Caco-2 (cell line): ENCODE results near the gene RERE. TPM values are rescaled to one million over a fixed set of nuclear protein-coding genes. Genes with fewer than 3 reads are reported as not detected.
"Not testable (repeated sequence)": the region's sequence is repeated elsewhere in the genome, so short reads cannot be mapped to it uniquely, and the experiment has no call there.

Source experiments
- BruUV-seq: library from RNA; stranded (reverse); fragments of 400-500 nt; replicated peaks from 2 replicates; lab custom pipeline; 2021; lab: Mats Ljungman, UMichigan
- CTCF ChIA-PET: fragments of 300-600 bp; sonication (Branson Sonifier 250); formaldehyde crosslinking; loops from one replicate; lab custom pipeline; 2022; ENCODE audit warnings: antibody characterized with exemption; lab: Charles Lee
- POLR2A ChIA-PET: fragments of 300-600 bp; sonication (Branson Sonifier 250); formaldehyde crosslinking; loops from one replicate; lab custom pipeline; 2022; ENCODE audit warnings: antibody characterized with exemption; lab: Charles Lee
- DNase-seq, 2 experiments: peaks; one replicate each; pipeline versions ENCODE4 v3.0.0 to v3.0.0-alpha.2; 2020 to 2022
- H3K27me3 ChIP-seq: replicated peaks from 2 replicates; pipeline ENCODE4 v1.6.0; 2011; ENCODE audit warnings: low read length; ENCODE audit not compliant: control insufficient read depth, insufficient read depth
- H3K36me3 ChIP-seq: 2 replicates; pipeline ENCODE4 v1.5.1; 2011; ENCODE audit warnings: low read length; ENCODE audit not compliant: control insufficient read depth, insufficient read depth
- H3K4me1 ChIP-seq: fragments of 250-450 bp; sonication (Bioruptor Pico); 2 replicates; pipeline ENCODE4 v1.5.1; 2020; ENCODE audit warnings: mild to moderate bottlenecking
- H3K4me3 ChIP-seq: 2 replicates; pipeline ENCODE4 v1.5.1; 2011; ENCODE audit warnings: low read depth, mild to moderate bottlenecking, control low read depth, low read length
- H3K9me3 ChIP-seq: fragments of 250-450 bp; sonication (Bioruptor Pico); 2 replicates; pipeline ENCODE4 v1.5.1; 2020; ENCODE audit warnings: mild to moderate bottlenecking, moderate library complexity
- H3K27ac Mint-ChIP-seq: one replicate; pipeline ENCODE4 v1.8.0; 2022; ENCODE audit warnings: mixed read lengths; ENCODE audit not compliant: unreplicated experiment
- H3K27me3 Mint-ChIP-seq: one replicate; pipeline ENCODE4 v1.8.0; 2022; ENCODE audit warnings: mixed read lengths; ENCODE audit not compliant: insufficient read depth, unreplicated experiment
- H3K36me3 Mint-ChIP-seq: one replicate; pipeline ENCODE4 v1.8.0; 2022; ENCODE audit warnings: mild to moderate bottlenecking, mixed read lengths; ENCODE audit not compliant: insufficient read depth, unreplicated experiment
- H3K4me1 Mint-ChIP-seq: one replicate; pipeline ENCODE4 v1.8.0; 2022; ENCODE audit warnings: low read depth, mixed read lengths; ENCODE audit not compliant: unreplicated experiment
- H3K4me3 Mint-ChIP-seq: one replicate; pipeline ENCODE4 v1.8.0; 2022; ENCODE audit warnings: mild to moderate bottlenecking, moderate library complexity, mixed read lengths; ENCODE audit not compliant: unreplicated experiment
- H3K9me3 Mint-ChIP-seq: one replicate; pipeline ENCODE4 v1.8.0; 2022; ENCODE audit warnings: mixed read lengths; ENCODE audit not compliant: unreplicated experiment
- CTCF ChIP-seq, 2 experiments: fragments of 200-600 bp in 1 of 2; IDR thresholded peaks; 1 replicate in 1 of 2; 2 replicates in 1 of 2; pipeline versions ENCODE4 v1.5.1 to v1.8.0; 2011 to 2022; ENCODE audit warnings: antibody characterized with exemption in 1 of 2, control low read depth in 1 of 2, inconsistent platforms in 1 of 2, low read depth in 1 of 2, low read length in 1 of 2, mild to moderate bottlenecking in 1 of 2, moderate library complexity in 1 of 2; ENCODE audit not compliant: insufficient read depth in 1 of 2, severe bottlenecking in 1 of 2, unreplicated experiment in 1 of 2
- intact Hi-C: fragments of 100-400 bp; cut with micrococcal nuclease; formaldehyde crosslinking; loops from one replicate; pipeline ENCODE4 v1.10.0; 2022; ENCODE audit not compliant: unreplicated experiment
- total RNA-seq: library from RNA; stranded (reverse); gene quantifications from 2 replicates; pipeline ENCODE4 v1.2.3, GENCODE V29; 2022

RERE gene
- total RNA-seq, 1 experiment from 2014 or later = 85.2 TPM

GRCh38 chr1:8506456-8506855 lies 311.0 kb downstream of the RERE start:
- Histone ChIP-seq H3K36me3 (no peaks in the 10 kb centered on the region), H3K9me3 (no peaks in the 10 kb centered on the region), H3K27me3 (no peaks in the 10 kb centered on the region), H3K4me3 (no peak overlapping the region), H3K4me1 (no peaks in the 10 kb centered on the region)
- CTCF ChIA-PET = no interaction called here
- no peak for TF ChIP-seq CTCF (IDR thresholded peaks at IDR 0.05; ENCODE audit: insufficient read depth in 1 of 2, low read depth in 1 of 2, low read length in 1 of 2, severe bottlenecking in 1 of 2, unreplicated experiment in 1 of 2)
- Mint-ChIP-seq H3K36me3 (peaks cover 34% of the 10 kb centered on the region), H3K27ac (no peak overlapping the region), H3K27me3 (no peaks in the 10 kb centered on the region), H3K9me3 (no peaks in the 10 kb centered on the region), H3K4me1 (peaks cover 10% of the 10 kb centered on the region), H3K4me3 (no peak overlapping the region)
- POLR2A ChIA-PET = no interaction called here
- no TSS peak for BruUV-seq
- no peak for DNase-seq
- intact Hi-C loops = no loop called here

GRCh38 chr1:8503842-8504241 lies 313.6 kb downstream of the RERE start:
- H3K4me3 ChIP-seq = no peak overlapping the region
- ChIA-PET CTCF (no interaction called here), POLR2A (no interaction called here)
- no peaks in the 10 kb centered on the region for H3K9me3 ChIP-seq
- Mint-ChIP-seq H3K9me3 (no peaks in the 10 kb centered on the region), H3K4me1 (no peaks in the 10 kb centered on the region), H3K27me3 (no peaks in the 10 kb centered on the region), H3K36me3 (peaks cover 36% of the 10 kb centered on the region), H3K27ac (no peak overlapping the region), H3K4me3 (no peak overlapping the region)
- intact Hi-C loops = no loop called here
- DNase-seq = no peak
- no peaks in the 10 kb centered on the region for H3K27me3 ChIP-seq
- BruUV-seq = no TSS peak
- H3K36me3 ChIP-seq = no peaks in the 10 kb centered on the region
- TF ChIP-seq CTCF (IDR thresholded peaks at IDR 0.05; ENCODE audit: insufficient read depth in 1 of 2, low read depth in 1 of 2, low read length in 1 of 2, severe bottlenecking in 1 of 2, unreplicated experiment in 1 of 2) = no peak
- no peaks in the 10 kb centered on the region for H3K4me1 ChIP-seq

- intact Hi-C loops, H3K27me3 Mint-ChIP-seq, H3K4me1 ChIP-seq, H3K27ac Mint-ChIP-seq, H3K27me3 ChIP-seq, H3K9me3 Mint-ChIP-seq, BruUV-seq, CTCF ChIA-PET, H3K36me3 ChIP-seq, H3K4me3 Mint-ChIP-seq, H3K9me3 ChIP-seq, POLR2A ChIA-PET, H3K4me3 ChIP-seq, DNase-seq, H3K4me1 Mint-ChIP-seq: not testable (repeated sequence)
- H3K36me3 Mint-ChIP-seq = peaks cover 31% of the 10 kb centered on the region
Observed at GRCh38 chr1:8502949-8503348, 314.5 kb downstream of the RERE start.
